ENCODE results near the gene TPM3. TPM values are rescaled to one million over a fixed set of nuclear protein-coding genes. Genes with fewer than 3 reads are reported as not detected.

TPM3 gene
- total and polyA plus RNA-seq, 9 of the 15 experiments (the other 6 are each of a cell fraction or from before 2014, with no cell fraction given): 202 to 604 (median 421) TPM

DNA sequence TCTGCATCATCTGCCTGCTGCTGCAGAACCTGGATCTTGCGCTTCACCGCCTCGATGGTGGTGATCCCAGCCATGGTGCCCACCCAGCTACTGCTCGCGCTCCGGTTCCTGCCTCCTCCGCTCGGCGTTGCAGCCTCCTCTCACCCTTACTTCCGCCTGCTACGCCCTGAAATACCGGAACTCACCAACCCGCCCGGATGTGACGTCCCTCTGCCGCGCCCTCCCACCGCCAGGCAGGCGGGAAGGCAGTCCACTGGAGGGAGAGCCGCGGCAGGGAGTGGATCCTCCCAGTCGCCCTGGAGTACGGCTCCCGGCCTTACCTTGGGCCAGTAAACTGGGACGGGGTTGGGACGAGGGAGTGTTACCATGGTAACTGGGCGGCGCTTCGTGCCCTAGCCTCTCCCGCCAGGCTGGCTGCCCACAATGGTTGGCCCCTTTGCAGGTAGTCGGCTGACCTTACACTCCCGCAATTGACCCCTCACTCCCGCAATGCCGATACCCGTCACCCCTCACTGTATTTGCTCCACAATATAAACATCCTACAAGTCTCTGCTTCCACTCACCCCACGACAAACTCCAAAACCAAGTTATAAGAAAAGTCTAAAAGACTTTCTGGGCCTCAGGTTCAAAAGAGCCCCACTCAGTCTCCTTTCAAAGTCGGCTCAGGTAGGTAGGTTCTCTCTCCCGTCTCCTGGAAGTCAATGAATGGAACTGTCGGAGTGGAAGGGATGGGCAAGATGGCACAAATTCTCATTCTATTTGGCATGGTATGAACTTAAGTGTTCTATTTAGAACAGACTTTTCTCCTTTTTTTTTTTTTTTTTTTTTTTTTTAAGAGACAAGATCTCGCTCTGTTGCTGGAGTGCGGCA is 8.6 kb downstream of the TPM3 start (continued):
- peak; percentile 90 for TF ChIP-seq PHF20 (IDR thresholded peaks at IDR 0.05; ENCODE audit: partially characterized antibody)
- no peak for TF ChIP-seq FOXJ2 (tag; IDR thresholded peaks at IDR 0.05)
- no peak for TF ChIP-seq ZNF197 (CRISPR knock-in tag; IDR thresholded peaks at IDR 0.05; ENCODE audit: low read depth)
- no peak for TF ChIP-seq ZNF75A (CRISPR knock-in tag; IDR thresholded peaks at IDR 0.05)
- no peak for TF ChIP-seq COPS2 (conservative IDR thresholded peaks at IDR 0.05)
- TF ChIP-seq ATF7 (IDR thresholded peaks at IDR 0.05): peak; percentile 79
- TF ChIP-seq PML (IDR thresholded peaks at IDR 0.05; ENCODE audit: low read length): peak; percentile 65
- TF ChIP-seq TAF9B (IDR thresholded peaks at IDR 0.05; ENCODE audit: partially characterized antibody): peak; percentile 91
- peak; percentile 99 for TF ChIP-seq SUPT5H (IDR thresholded peaks at IDR 0.05)
- TF ChIP-seq, protein P1, sequence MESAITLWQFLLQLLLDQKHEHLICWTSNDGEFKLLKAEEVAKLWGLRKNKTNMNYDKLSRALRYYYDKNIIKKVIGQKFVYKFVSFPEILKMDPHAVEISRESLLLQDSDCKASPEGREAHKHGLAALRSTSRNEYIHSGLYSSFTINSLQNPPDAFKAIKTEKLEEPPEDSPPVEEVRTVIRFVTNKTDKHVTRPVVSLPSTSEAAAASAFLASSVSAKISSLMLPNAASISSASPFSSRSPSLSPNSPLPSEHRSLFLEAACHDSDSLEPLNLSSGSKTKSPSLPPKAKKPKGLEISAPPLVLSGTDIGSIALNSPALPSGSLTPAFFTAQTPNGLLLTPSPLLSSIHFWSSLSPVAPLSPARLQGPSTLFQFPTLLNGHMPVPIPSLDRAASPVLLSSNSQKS (CRISPR knock-in tag; IDR thresholded peaks at IDR 0.05): no peak
- TF ChIP-seq HDAC6 (IDR thresholded peaks at IDR 0.05; ENCODE audit: low read depth, low read length): no peak
- no peak for TF ChIP-seq ZNF695 (CRISPR knock-in tag; IDR thresholded peaks at IDR 0.05)
- TF ChIP-seq, protein P2, sequence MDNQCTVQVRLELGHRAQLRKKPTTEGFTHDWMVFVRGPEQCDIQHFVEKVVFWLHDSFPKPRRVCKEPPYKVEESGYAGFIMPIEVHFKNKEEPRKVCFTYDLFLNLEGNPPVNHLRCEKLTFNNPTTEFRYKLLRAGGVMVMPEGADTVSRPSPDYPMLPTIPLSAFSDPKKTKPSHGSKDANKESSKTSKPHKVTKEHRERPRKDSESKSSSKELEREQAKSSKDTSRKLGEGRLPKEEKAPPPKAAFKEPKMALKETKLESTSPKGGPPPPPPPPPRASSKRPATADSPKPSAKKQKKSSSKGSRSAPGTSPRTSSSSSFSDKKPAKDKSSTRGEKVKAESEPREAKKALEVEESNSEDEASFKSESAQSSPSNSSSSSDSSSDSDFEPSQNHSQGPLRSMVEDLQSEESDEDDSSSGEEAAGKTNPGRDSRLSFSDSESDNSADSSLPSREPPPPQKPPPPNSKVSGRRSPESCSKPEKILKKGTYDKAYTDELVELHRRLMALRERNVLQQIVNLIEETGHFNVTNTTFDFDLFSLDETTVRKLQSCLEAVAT (IDR thresholded peaks at IDR 0.05): no peak
- TF ChIP-seq, protein P3, sequence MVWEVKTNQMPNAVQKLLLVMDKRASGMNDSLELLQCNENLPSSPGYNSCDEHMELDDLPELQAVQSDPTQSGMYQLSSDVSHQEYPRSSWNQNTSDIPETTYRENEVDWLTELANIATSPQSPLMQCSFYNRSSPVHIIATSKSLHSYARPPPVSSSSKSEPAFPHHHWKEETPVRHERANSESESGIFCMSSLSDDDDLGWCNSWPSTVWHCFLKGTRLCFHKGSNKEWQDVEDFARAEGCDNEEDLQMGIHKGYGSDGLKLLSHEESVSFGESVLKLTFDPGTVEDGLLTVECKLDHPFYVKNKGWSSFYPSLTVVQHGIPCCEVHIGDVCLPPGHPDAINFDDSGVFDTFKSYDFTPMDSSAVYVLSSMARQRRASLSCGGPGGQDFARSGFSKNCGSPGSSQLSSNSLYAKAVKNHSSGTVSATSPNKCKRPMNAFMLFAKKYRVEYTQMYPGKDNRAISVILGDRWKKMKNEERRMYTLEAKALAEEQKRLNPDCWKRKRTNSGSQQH (CRISPR knock-in tag; IDR thresholded peaks at IDR 0.05): no peak
- peak; percentile 92 for TF ChIP-seq ELF1 (tag; IDR thresholded peaks at IDR 0.05)
- TF ChIP-seq ZKSCAN1 (IDR thresholded peaks at IDR 0.05; ENCODE audit: low read depth, low read length): no peak
- TF ChIP-seq, protein P4, sequence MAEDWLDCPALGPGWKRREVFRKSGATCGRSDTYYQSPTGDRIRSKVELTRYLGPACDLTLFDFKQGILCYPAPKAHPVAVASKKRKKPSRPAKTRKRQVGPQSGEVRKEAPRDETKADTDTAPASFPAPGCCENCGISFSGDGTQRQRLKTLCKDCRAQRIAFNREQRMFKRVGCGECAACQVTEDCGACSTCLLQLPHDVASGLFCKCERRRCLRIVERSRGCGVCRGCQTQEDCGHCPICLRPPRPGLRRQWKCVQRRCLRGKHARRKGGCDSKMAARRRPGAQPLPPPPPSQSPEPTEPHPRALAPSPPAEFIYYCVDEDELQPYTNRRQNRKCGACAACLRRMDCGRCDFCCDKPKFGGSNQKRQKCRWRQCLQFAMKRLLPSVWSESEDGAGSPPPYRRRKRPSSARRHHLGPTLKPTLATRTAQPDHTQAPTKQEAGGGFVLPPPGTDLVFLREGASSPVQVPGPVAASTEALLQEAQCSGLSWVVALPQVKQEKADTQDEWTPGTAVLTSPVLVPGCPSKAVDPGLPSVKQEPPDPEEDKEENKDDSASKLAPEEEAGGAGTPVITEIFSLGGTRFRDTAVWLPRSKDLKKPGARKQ (CRISPR knock-in tag; IDR thresholded peaks at IDR 0.05): no peak
- TF ChIP-seq SRSF1 (IDR thresholded peaks at IDR 0.05; ENCODE audit: low read depth, low read length): no peak
- TF ChIP-seq, protein P5, sequence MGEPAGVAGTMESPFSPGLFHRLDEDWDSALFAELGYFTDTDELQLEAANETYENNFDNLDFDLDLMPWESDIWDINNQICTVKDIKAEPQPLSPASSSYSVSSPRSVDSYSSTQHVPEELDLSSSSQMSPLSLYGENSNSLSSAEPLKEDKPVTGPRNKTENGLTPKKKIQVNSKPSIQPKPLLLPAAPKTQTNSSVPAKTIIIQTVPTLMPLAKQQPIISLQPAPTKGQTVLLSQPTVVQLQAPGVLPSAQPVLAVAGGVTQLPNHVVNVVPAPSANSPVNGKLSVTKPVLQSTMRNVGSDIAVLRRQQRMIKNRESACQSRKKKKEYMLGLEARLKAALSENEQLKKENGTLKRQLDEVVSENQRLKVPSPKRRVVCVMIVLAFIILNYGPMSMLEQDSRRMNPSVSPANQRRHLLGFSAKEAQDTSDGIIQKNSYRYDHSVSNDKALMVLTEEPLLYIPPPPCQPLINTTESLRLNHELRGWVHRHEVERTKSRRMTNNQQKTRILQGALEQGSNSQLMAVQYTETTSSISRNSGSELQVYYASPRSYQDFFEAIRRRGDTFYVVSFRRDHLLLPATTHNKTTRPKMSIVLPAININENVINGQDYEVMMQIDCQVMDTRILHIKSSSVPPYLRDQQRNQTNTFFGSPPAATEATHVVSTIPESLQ (CRISPR knock-in tag; IDR thresholded peaks at IDR 0.05): 0 out of 2 replicates have a peak, but pooled peaks have one; percentile 45
- no peak for TF ChIP-seq EZH2 (IDR thresholded peaks at IDR 0.05; ENCODE audit: borderline replicate concordance, low read depth, low read length)
- peak in 1 of 2 experiments; percentile 23; a peak in 1 of 4 replicates for TF ChIP-seq SIN3A (IDR thresholded peaks at IDR 0.05; ENCODE audit: borderline replicate concordance in 2 of 2, control insufficient read depth in 1 of 2, low read depth in 2 of 2, low read length in 2 of 2)

Data from K562 (cell line).